Neural cell (in vitro differentiated cells): Measurements from ENCODE around the gene ACOX3.

Experiments used
- CTCF ChIP-seq: fragments of 450-650 bp; IDR thresholded peaks from 2 replicates; pipeline ENCODE4 v1.5.1; 2014; ENCODE audit warnings: antibody characterized with exemption, mild to moderate bottlenecking, moderate library complexity; ENCODE audit not compliant: poor library complexity, severe bottlenecking
- EP300 ChIP-seq: fragments of 450-650 bp; conservative IDR thresholded peaks from 2 replicates; pipeline ENCODE4 v1.6.1; 2014; ENCODE audit warnings: antibody characterized with exemption, mild to moderate bottlenecking, moderate library complexity; ENCODE audit not compliant: poor library complexity, severe bottlenecking
- EZH2 ChIP-seq: fragments of 200-600, 300-800 bp; shearing (Covaris generic), sonication (generic); IDR thresholded peaks from 2 replicates; pipeline ENCODE4 v1.6.1; 2014; ENCODE audit warnings: antibody characterized with exemption, low read length, borderline replicate concordance, mild to moderate bottlenecking; ENCODE audit not compliant: insufficient read depth, poor library complexity, severe bottlenecking
- POLR2AphosphoS5 ChIP-seq: IDR thresholded peaks from 2 replicates; pipeline ENCODE4 v1.6.1; 2012
- RAD21 ChIP-seq: fragments of 450-650 bp; conservative IDR thresholded peaks from 2 replicates; pipeline ENCODE4 v1.6.1; 2014; ENCODE audit warnings: antibody characterized with exemption, mild to moderate bottlenecking, moderate library complexity
- TAF1 ChIP-seq: IDR thresholded peaks from 2 replicates; pipeline ENCODE4 v1.6.1; 2012; ENCODE audit warnings: low read depth

GRCh38 chr4:8467016-8467415 is 26.5 kb upstream of the ACOX3 start:
- TF ChIP-seq CTCF (no peak), RAD21 (no peak), EZH2 (no peak), TAF1 (no peak), POLR2AphosphoS5 (no peak), EP300 (no peak)
